Umbilical cord (tissue), 2 donors: ENCODE results near the gene UNK. TPM values are rescaled to one million over a fixed set of nuclear protein-coding genes. Genes with fewer than 3 reads are reported as not detected.
"Not testable (repeated sequence)": the region's sequence is repeated elsewhere in the genome, so short reads cannot be mapped to it uniquely, and the experiment has no call there.

Source experiments
- DNase-seq: peaks from one replicate; pipeline ENCODE4 v3.0.0-alpha.2; 2015; ENCODE audit warnings: low spot score
- total RNA-seq: library from RNA; depleted of rRNA; stranded (reverse); fragments of >200 nt; gene quantifications from one replicate; pipeline ENCODE4 v1.2.3, GENCODE V29; 2014; ENCODE audit warnings: low replicate concordance; ENCODE audit not compliant: insufficient read depth

The UNK gene
- total RNA-seq, 1 donor from 2014 or later: 7.5 TPM

DNA sequence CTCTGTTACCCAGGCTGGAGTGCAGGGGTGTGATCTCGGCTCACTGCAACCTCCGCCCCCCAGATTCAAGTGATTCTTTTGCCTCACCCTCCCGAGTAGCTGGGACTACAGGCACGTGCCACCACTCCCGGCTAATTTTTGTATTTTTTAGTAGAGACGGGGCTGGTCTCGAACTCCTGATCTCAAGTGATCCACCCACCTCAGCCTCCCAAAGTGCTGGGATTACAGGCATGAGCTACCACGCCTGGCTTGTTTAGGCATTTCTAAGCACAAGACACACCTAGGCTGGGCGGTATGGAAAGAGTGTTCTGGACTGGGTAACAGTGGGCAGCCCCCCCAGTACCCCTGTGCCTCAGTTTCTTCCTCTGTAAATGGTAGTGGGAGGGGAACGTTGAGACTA lies 85.6 kb downstream of the UNK start:
- not testable (repeated sequence) for DNase-seq

DNA sequence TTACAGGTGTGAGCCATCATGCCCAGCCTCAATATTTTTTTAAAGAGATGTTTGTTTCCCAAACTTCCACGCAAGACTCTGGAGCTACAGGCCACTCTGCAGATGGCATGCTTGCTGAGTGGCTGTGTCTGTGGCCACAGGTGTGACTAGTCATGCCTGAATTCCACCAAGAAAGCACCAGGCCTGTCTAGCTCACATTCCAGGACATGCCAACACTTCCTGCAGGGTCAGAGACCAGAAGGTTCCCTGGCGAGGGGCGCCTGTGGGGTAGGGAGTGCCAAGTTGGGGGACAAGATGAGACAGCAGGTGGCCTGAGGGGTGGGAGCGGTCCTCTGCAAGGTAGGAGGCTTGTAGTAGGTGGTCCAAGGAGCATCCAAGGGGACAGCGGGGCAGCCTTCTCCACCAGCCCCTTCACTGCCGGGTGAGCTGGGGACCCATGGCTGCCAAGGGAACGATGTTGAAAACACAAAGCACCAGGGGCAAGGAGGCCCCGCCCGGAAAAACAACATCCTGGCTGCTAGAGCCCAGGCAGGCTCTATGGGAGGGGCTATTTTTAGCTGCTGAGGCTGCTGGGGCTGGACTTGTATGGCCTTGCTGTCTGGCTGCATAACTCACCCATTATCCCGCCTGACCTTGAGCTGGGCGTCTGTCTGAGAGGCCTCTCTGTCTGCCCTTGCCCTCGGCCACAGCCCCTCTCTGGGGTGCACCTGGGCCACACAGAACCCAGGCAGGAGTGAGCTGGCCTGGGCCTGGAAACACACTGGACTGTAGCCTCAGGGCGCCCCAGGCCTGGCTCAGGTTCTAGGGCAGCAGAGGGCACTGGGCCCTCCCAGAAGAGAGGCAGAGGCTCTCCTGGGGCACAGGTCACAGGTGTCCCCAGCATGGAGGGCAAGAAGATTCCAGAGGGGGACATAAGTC lies 88.1 kb downstream of the UNK start:
- peak; percentile 94 for DNase-seq

DNA sequence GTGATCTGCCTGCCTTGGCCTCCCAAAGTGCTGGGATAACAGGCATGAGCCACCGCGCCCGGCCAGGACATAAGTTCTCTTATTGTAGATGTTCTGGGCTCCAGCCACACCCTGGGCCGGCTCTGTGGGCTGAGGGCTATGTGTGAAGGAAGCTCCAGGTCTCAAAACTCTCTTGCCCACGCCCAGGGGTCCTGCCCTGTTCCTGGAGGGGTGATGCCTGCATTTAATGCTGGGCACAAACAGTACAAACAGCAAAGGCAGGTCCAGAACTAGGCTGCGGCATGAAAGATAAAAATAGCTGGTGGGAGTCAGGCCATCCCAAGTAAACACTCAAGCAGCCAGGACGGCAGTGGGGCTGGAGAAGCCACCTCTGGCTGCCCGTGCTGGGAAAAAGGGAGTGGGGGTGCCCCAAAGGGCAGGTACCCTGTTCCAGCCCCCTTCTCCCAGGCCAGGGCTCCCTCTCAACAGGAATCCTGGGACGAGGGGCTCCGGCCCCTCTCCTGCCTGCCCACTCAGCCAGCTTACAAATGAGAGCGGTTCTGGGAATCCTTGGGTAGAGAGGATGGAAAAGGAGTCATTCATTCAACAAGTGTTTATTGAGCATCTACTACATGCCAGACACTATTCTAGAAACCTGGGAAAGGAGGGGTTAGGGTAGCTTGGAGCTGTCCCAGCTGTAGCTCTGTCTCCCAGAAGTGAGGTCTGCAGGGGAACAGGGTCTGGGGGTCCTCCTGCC lies 89.1 kb downstream of the UNK start:
- no peak for DNase-seq

DNA sequence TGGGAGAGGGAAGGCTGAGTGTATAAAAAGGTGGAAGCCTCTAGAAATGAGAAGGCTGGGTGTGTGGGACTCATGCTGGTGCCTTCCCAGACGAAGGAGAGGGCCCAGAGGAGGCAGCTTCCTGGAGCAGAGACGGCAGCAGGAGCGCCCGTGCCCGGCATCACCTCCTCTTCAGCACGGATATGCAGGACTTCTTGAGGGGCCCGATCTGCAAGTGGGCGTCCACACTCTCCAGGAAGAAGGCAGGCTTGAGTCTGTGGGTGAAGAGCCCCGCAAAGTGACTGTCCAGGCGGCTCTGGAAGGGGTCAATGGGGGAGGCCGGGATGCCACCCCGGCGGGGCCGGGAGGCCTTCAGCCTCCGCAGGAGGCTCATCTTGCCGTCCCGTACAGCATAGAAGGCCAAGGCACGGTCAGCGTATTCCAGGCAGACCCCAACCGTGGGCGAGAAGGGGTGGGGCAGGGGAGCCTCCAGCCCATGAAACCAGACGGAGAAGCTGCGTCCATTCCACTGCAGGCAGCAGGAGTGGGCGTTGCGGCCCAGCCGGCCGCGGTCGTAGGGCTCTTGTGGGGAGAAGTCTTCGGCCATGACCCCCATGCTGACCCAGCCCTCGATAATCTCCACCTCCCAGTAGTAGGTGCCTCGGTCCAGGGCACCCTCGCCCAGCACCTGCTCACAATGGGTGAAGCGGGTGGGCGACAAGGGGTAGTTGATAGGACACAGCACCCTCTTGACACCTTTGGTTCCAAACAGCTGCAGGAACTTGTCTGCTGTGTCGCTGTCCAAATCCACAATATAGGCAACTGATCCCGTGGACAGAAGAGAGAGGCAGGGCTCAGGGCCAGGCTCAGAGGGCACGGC lies 89.9 kb downstream of the UNK start:
- DNase-seq: no peak

Other genes starting within 250 kb of the UNK start
- gene MYO15B, start 197.0 kb upstream of the UNK start, total RNA-seq: 81.4 TPM
- 8.7 TPM for gene SMIM5, start 151.4 kb upstream of the UNK start, total RNA-seq
- gene RECQL5, start 117.7 kb upstream of the UNK start, total RNA-seq: 18.3 TPM
- 27.4 TPM for gene SAP30BP, start 117.5 kb upstream of the UNK start, total RNA-seq
- gene ITGB4, start 63.3 kb upstream of the UNK start, total RNA-seq: 28.4 TPM
- 31.5 TPM for gene GALK1, start 19.6 kb upstream of the UNK start, total RNA-seq
- 8.9 TPM for gene UNC13D, start 59.6 kb downstream of the UNK start, total RNA-seq
- gene WBP2, start 70.5 kb downstream of the UNK start, total RNA-seq: 13.7 TPM
- gene TRIM47, start 93.8 kb downstream of the UNK start, total RNA-seq: 18.8 TPM
- gene TRIM65, start 112.1 kb downstream of the UNK start, total RNA-seq: 13.0 TPM
- 34.2 TPM for gene MRPL38, start 120.1 kb downstream of the UNK start, total RNA-seq
- 6.7 TPM for gene FBF1, start 156.2 kb downstream of the UNK start, total RNA-seq
- gene ACOX1, start 194.4 kb downstream of the UNK start, total RNA-seq: 53.0 TPM
- not detected for gene TEN1, start 194.4 kb downstream of the UNK start, total RNA-seq
- not detected for gene CDK3, start 216.0 kb downstream of the UNK start, total RNA-seq
- 13.7 TPM for gene EVPL, start 242.5 kb downstream of the UNK start, total RNA-seq